GM13976 (cell line): ENCODE measurements around the gene TMEM248.
"Not testable (repeated sequence)": the region's sequence is repeated elsewhere in the genome, so short reads cannot be mapped to it uniquely, and the experiment has no call there.

Experiments
- DNase-seq: peaks from one replicate; pipeline ENCODE4 v3.0.0; 2012; ENCODE audit warnings: low spot score
- in situ Hi-C: fragments of 300-500 bp; cut with MboI; formaldehyde crosslinking; loops from one replicate; pipeline ENCODE4 v1.12.0; 2022; ENCODE audit warnings: low sequenced_read_pairs, mixed read lengths, inconsistent platforms; ENCODE audit not compliant: unreplicated experiment
- TF ChIP-seq, protein P1 (sequence below): IDR thresholded peaks from 2 replicates; pipeline ENCODE4 v1.5.1; 2012; ENCODE audit warnings: borderline replicate concordance, mild to moderate bottlenecking; ENCODE audit not compliant: insufficient read depth; ENCODE audit errors: extremely low read depth, missing control alignments, control extremely low read depth

Gene TMEM248

DNA sequence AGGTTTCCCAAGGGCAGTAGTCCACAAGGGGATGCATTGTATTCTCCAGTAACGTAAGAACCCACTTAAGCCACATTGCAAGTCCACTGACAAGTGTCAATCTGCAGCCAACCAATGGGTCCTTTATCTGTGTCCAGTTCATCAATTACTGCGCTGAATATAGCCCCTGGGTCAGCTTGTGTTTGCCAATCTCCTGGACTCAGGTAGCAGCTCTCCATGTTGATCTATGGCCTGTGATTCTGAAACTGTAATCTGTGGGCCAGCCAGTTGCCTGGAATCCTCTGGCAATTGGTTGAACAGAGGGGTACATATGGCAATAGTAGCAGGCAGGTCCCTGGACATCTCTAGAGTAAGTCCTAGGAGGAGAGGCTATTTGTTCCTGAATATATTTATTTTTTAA is 8.8 kb upstream of the TMEM248 start:
- DNase-seq, result no peak
- in situ Hi-C loops, result no loop called here
- TF ChIP-seq, protein P1, sequence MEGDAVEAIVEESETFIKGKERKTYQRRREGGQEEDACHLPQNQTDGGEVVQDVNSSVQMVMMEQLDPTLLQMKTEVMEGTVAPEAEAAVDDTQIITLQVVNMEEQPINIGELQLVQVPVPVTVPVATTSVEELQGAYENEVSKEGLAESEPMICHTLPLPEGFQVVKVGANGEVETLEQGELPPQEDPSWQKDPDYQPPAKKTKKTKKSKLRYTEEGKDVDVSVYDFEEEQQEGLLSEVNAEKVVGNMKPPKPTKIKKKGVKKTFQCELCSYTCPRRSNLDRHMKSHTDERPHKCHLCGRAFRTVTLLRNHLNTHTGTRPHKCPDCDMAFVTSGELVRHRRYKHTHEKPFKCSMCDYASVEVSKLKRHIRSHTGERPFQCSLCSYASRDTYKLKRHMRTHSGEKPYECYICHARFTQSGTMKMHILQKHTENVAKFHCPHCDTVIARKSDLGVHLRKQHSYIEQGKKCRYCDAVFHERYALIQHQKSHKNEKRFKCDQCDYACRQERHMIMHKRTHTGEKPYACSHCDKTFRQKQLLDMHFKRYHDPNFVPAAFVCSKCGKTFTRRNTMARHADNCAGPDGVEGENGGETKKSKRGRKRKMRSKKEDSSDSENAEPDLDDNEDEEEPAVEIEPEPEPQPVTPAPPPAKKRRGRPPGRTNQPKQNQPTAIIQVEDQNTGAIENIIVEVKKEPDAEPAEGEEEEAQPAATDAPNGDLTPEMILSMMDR, result no peak

DNA sequence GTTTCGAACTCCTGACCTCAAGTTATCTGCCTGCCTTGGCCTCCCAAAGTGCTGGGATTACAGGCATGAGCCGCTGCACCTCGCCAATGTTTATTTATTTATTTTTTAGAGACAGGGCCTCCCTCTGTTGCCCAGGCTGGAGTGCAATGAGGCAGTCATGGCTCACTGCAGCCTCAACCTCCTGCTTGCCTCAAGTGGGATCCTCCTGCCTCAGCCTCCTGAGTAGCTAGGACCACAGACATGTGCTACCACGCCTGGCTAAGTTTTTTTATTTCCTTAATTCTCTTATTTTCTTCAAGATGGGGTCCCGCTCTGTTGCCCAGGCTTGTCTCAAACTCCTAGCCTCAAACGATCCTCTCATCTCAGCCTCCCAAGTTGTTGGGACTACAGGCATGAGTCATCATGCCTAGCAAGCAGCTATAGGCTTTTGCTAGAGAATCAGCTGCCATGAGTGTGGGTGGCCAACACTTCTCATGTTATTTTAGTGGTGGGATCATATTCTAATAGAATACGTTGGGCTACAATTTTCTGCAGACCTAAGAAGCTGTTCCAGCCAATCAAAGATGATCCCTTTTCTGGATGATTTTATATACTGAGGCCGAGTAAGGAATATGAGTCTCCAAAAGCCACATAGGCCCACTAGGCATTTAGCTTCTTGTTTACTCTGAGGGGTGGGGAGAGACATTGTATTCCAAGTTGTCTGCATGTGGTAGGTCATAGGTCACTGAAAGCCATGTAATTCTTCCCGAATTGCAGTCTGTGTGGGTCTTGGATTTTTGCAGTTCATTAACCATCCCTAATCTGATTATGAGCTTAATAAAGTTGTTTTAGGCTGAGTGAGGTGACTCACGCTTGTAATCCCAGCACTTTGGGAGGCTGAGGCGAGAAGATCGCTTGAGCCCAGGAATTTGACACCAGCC is 7.6 kb upstream of the TMEM248 start:
- DNase-seq, result no peak
- TF ChIP-seq, protein P1, result no peak
- in situ Hi-C loops, result no loop called here

DNA sequence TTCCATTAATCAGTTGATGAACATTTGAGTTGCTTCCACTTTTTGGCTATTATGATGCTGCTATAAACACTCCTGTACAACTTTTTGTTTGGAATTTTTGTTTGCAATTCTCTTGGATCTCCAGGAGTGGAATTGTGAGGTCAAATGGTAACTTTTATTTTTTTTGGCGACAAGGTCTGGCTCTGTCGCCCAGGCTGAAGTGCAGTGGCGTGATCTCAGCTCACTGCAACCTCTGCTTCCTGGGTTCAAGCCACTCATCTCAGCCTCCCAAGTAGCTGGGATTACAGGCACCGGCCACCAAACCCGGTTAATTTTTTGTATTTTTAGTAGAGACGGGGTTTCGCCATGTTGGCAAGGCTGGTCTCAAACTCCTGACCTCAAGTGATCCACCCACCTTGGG is 3.1 kb upstream of the TMEM248 start:
- in situ Hi-C loops, DNase-seq: not testable (repeated sequence)

DNA sequence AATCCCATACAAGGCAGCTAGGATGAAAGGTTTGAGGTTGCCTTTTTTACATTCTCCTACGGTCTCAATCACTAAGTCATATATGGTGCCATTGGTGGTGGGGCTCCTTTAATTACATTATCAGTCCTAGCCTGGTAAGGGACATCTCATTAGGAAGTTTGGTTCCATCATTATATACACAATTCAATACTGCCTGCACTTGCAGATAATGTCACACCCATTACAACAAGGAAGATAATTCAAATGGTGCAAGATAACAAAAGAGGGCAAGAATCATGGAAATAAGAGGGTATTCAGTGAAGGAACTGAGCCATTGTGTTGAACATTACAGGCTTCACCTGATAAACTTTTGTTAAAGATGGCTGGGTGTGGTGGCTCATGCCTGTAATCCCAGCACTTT is 1.7 kb upstream of the TMEM248 start:
- TF ChIP-seq, protein P1, result no peak
- no peak for DNase-seq
- in situ Hi-C loops, result no loop called here

DNA sequence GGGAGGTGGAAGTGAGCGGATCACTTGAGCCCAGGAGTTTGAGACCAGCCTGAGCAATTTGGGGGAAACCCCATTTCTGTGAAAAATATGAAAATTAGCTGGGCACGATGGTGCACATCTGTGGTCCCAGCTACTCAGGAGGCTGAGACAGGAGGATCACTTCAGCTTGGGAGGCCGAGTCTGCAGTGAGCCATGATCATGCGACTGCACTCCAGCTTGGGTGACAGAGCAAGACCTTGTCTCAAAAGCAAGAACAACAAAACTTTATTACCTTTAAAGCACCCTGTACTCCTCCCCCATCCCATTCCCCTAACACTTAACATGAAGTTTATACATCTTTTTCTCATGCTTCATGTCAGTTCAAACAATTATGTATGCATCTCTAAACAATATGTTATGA is 1.3 kb upstream of the TMEM248 start:
- in situ Hi-C loops, result no loop called here
- TF ChIP-seq, protein P1, result no peak
- no peak for DNase-seq

DNA sequence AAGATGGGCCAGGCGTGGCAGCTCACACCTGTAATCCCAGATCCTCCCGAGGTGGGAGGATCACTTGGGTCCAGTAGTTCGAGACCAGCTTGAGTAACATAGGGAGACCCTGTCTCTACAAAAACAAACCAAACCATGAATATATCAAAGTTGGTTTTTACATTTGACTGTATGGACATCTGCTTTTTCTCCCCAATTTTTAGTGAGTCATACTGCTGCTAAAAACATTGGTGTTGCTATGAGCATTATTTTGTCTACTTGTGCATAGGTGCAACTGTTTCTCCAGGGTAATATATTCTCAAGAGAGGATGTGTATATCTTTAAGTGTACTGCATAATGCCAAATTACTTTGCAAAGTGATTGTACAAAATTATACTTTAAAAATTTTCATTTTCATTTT is 769 bp upstream of the TMEM248 start:
- no peak for DNase-seq
- in situ Hi-C loops, result no loop called here

More for the DNA sequence above, 769 bp upstream of the TMEM248 start:
- TF ChIP-seq, protein P1, result no peak
